Measurements from ENCODE around the gene ZNF385D. TPM values are rescaled to one million over a fixed set of nuclear protein-coding genes. Genes with fewer than 3 reads are reported as not detected.

Gene ZNF385D
- total RNA-seq, 1 experiment from 2014 or later = 0.28 TPM

- ChIA-PET POLR2A (ENCODE audit: unreplicated experiment) (no interaction called here), CTCF (no interaction called here)
- Histone ChIP-seq H3K4me2 (no peak overlapping the region), H3K9me2 (ENCODE audit: insufficient read depth) (no peaks in the 10 kb centered on the region), H3F3A (ENCODE audit: insufficient read depth, low read depth) (no peaks in the 10 kb centered on the region), H3K9me3 (ENCODE audit: insufficient read depth, low read depth) (no peaks in the 10 kb centered on the region), H3K4me1 (replicated peaks; ENCODE audit: insufficient read depth) (no peaks in the 10 kb centered on the region), H3K27ac (no peak overlapping the region), H3K79me2 (ENCODE audit: low read depth) (no peaks in the 10 kb centered on the region), H2AFZ (no peak overlapping the region), H3K4me3 (no peak overlapping the region), H3K36me3 (ENCODE audit: low read depth) (no peaks in the 10 kb centered on the region), H3K27me3 (ENCODE audit: insufficient read depth, low read depth) (no peaks in the 10 kb centered on the region), H4K20me1 (ENCODE audit: insufficient read depth) (no peaks in the 10 kb centered on the region)
- no peak for DNase-seq
- intact Hi-C loops (cut with micrococcal nuclease; ENCODE audit: unreplicated experiment) = no loop called here
- TF ChIP-seq CTCF (conservative IDR thresholded peaks at IDR 0.05) (no peak), EZH2 (IDR thresholded peaks at IDR 0.05; ENCODE audit: low read depth) (no peak)
- no TSS peak for BruUV-seq (replicated peaks)
These were observed 53.3 kb downstream of the ZNF385D start for GRCh38 chr3:21697707-21698106.

- Histone ChIP-seq H3K79me2 (ENCODE audit: low read depth) (no peaks in the 10 kb centered on the region), H3K27ac (no peak overlapping the region), H3K4me2 (no peak overlapping the region), H2AFZ (no peak overlapping the region; the same call in 1 of the 2 replicates), H3K9me2 (ENCODE audit: insufficient read depth) (no peaks in the 10 kb centered on the region), H4K20me1 (ENCODE audit: insufficient read depth) (no peaks in the 10 kb centered on the region), H3K4me3 (no peak overlapping the region), H3F3A (ENCODE audit: insufficient read depth, low read depth) (no peaks in the 10 kb centered on the region), H3K9me3 (ENCODE audit: insufficient read depth, low read depth) (no peaks in the 10 kb centered on the region), H3K36me3 (ENCODE audit: low read depth) (no peaks in the 10 kb centered on the region), H3K4me1 (replicated peaks; ENCODE audit: insufficient read depth) (no peaks in the 10 kb centered on the region), H3K27me3 (ENCODE audit: insufficient read depth, low read depth) (no peaks in the 10 kb centered on the region)
- DNase-seq = no peak
- ChIA-PET CTCF (no interaction called here), POLR2A (ENCODE audit: unreplicated experiment) (no interaction called here)
- intact Hi-C loops (cut with micrococcal nuclease; ENCODE audit: unreplicated experiment) = no loop called here
- no peak for TF ChIP-seq CTCF (conservative IDR thresholded peaks at IDR 0.05)
- no peak for TF ChIP-seq EZH2 (IDR thresholded peaks at IDR 0.05; ENCODE audit: low read depth)
- BruUV-seq (replicated peaks) = no TSS peak
These were observed 56.5 kb downstream of the ZNF385D start for GRCh38 chr3:21694506-21694905.

GRCh38 chr3:21691036-21691435 lies 60.0 kb downstream of the ZNF385D start:
- no TSS peak for BruUV-seq (replicated peaks)
- H3F3A ChIP-seq (ENCODE audit: insufficient read depth, low read depth) = no peaks in the 10 kb centered on the region
- intact Hi-C loops (cut with micrococcal nuclease; ENCODE audit: unreplicated experiment) = no loop called here
- POLR2A ChIA-PET (ENCODE audit: unreplicated experiment) = no interaction called here
- DNase-seq = no peak
- CTCF ChIA-PET = no interaction called here
- TF ChIP-seq EZH2 (IDR thresholded peaks at IDR 0.05; ENCODE audit: low read depth) = no peak
- TF ChIP-seq CTCF (conservative IDR thresholded peaks at IDR 0.05) = no peak
- no peaks in the 10 kb centered on the region for H3K9me2 ChIP-seq (ENCODE audit: insufficient read depth)
- H3K36me3 ChIP-seq (ENCODE audit: low read depth) = no peaks in the 10 kb centered on the region
- no peaks in the 10 kb centered on the region for H4K20me1 ChIP-seq (ENCODE audit: insufficient read depth)
- no peak overlapping the region for H2AFZ ChIP-seq
- no peak overlapping the region for H3K4me2 ChIP-seq
- H3K79me2 ChIP-seq (ENCODE audit: low read depth) = no peaks in the 10 kb centered on the region
- no peaks in the 10 kb centered on the region for H3K4me1 ChIP-seq (replicated peaks; ENCODE audit: insufficient read depth)
- no peaks in the 10 kb centered on the region for H3K27me3 ChIP-seq (ENCODE audit: insufficient read depth, low read depth)
- no peak overlapping the region for H3K4me3 ChIP-seq
- H3K27ac ChIP-seq = no peak overlapping the region
- no peaks in the 10 kb centered on the region for H3K9me3 ChIP-seq (ENCODE audit: insufficient read depth, low read depth)

Data from PC-9 (cell line).